22Rv1 (cell line): Measurements from ENCODE around the gene TADA3.
A peak's percentile ranks its signal among the peaks of the same experiment; 100 is the strongest.

ENCODE experiments used
- H3K27ac ChIP-seq: fragments of 450-650 bp; 2 replicates; pipeline ENCODE4 v1.5.1; 2017
- CTCF ChIP-seq: fragments of 450-650 bp; IDR thresholded peaks from 2 replicates; pipeline ENCODE4 v1.5.1; 2017; ENCODE audit warnings: mild to moderate bottlenecking
- ZFX ChIP-seq: fragments of 450-650 bp; IDR thresholded peaks from 2 replicates; pipeline ENCODE4 v1.6.1; 2017; ENCODE audit warnings: antibody characterized with exemption, borderline replicate concordance

Gene TADA3

GRCh38 chr3:9783954-9784353 is 8.3 kb downstream of the TADA3 start:
- TF ChIP-seq CTCF (no peak), ZFX (no peak)
- H3K27ac ChIP-seq = no peak overlapping the region

- TF ChIP-seq CTCF = 0 out of 2 replicates have a peak, but pooled peaks have one; percentile 15
- TF ChIP-seq ZFX = no peak
- H3K27ac ChIP-seq = no peak overlapping the region; the same call in 1 of the 2 replicates
Observed at GRCh38 chr3:9782770-9783169, 9.5 kb downstream of the TADA3 start.

GRCh38 chr3:9781978-9782603 is 10.2 kb downstream of the TADA3 start:
- TF ChIP-seq ZFX = no peak
- TF ChIP-seq CTCF = no peak

GRCh38 chr3:9781551-9781950 is 10.7 kb downstream of the TADA3 start:
- TF ChIP-seq ZFX (no peak), CTCF (no peak)
- no peak overlapping the region for H3K27ac ChIP-seq

More at GRCh38 chr3:9781978-9782603, 10.2 kb downstream of the TADA3 start:
- H3K27ac ChIP-seq = no peak overlapping the region; the same call in 1 of the 2 replicates

GRCh38 chr3:9780910-9781309 is 11.4 kb downstream of the TADA3 start:
- no peak overlapping the region for H3K27ac ChIP-seq

GRCh38 chr3:9780458-9780812 is 11.8 kb downstream of the TADA3 start:
- H3K27ac ChIP-seq = no peak overlapping the region

More at GRCh38 chr3:9780910-9781309, 11.4 kb downstream of the TADA3 start:
- TF ChIP-seq CTCF = no peak
- TF ChIP-seq ZFX = no peak

More at GRCh38 chr3:9780458-9780812, 11.8 kb downstream of the TADA3 start:
- no peak for TF ChIP-seq ZFX
- TF ChIP-seq CTCF = no peak
